KOPT-K1 (cell line): Measurements from ENCODE around the gene MYO3B.
"Not testable (repeated sequence)": the region's sequence is repeated elsewhere in the genome, so short reads cannot be mapped to it uniquely, and the experiment has no call there.

Source experiments
- H3K27ac ChIP-seq: fragments of 200-600 bp; sonication (generic); 2 replicates; pipeline ENCODE4 v1.5.1; 2016; ENCODE audit warnings: antibody characterized with exemption, mild to moderate bottlenecking, low read depth, low read length; ENCODE audit not compliant: poor library complexity, severe bottlenecking
- H3K36me3 ChIP-seq: fragments of 200-600 bp; sonication (generic); 2 replicates; pipeline ENCODE4 v1.5.1; 2017; ENCODE audit warnings: antibody characterized with exemption, mild to moderate bottlenecking, low read length, moderate library complexity; ENCODE audit not compliant: insufficient read depth
- H3K9me3 ChIP-seq: fragments of 200-600 bp; sonication (generic); 2 replicates; pipeline ENCODE4 v1.5.1; 2017; ENCODE audit warnings: antibody characterized with exemption, low read length, mild to moderate bottlenecking; ENCODE audit not compliant: insufficient read depth, poor library complexity, severe bottlenecking

The MYO3B gene

GRCh38 chr2:170248574-170249393 is 70.8 kb downstream of the MYO3B start:
- H3K27ac ChIP-seq, result no peak overlapping the region
- H3K36me3 ChIP-seq, result no peaks in the 10 kb centered on the region
- no peaks in the 10 kb centered on the region for H3K9me3 ChIP-seq

- H3K9me3 ChIP-seq, result no peaks in the 10 kb centered on the region
- no peaks in the 10 kb centered on the region for H3K36me3 ChIP-seq
- H3K27ac ChIP-seq, result no peak overlapping the region
Observed at GRCh38 chr2:170249761-170250160, 71.8 kb downstream of the MYO3B start.

- H3K9me3 ChIP-seq, result no peaks in the 10 kb centered on the region
Observed at GRCh38 chr2:170250584-170250983, 72.6 kb downstream of the MYO3B start.

GRCh38 chr2:170252414-170252813 is 74.5 kb downstream of the MYO3B start:
- no peak overlapping the region for H3K27ac ChIP-seq
- no peaks in the 10 kb centered on the region for H3K36me3 ChIP-seq
- peaks cover 6% of the 10 kb centered on the region for H3K9me3 ChIP-seq

More at GRCh38 chr2:170250584-170250983, 72.6 kb downstream of the MYO3B start:
- Histone ChIP-seq H3K27ac (no peak overlapping the region), H3K36me3 (no peaks in the 10 kb centered on the region)

- Histone ChIP-seq H3K36me3 (no peaks in the 10 kb centered on the region), H3K9me3 (peaks cover 6% of the 10 kb centered on the region), H3K27ac (no peak overlapping the region)
Observed at GRCh38 chr2:170253721-170254230, 75.8 kb downstream of the MYO3B start.

GRCh38 chr2:170254293-170254732 is 76.4 kb downstream of the MYO3B start:
- no peak overlapping the region for H3K27ac ChIP-seq
- no peaks in the 10 kb centered on the region for H3K36me3 ChIP-seq
- peaks cover 6% of the 10 kb centered on the region for H3K9me3 ChIP-seq

GRCh38 chr2:170255137-170255536 is 77.2 kb downstream of the MYO3B start:
- Histone ChIP-seq H3K36me3 (no peaks in the 10 kb centered on the region), H3K9me3 (peaks cover 6% of the 10 kb centered on the region), H3K27ac (no peak overlapping the region)

- Histone ChIP-seq H3K36me3 (no peaks in the 10 kb centered on the region), H3K9me3 (peaks cover 6% of the 10 kb centered on the region), H3K27ac (no peak overlapping the region)
Observed at GRCh38 chr2:170255971-170256370, 78.0 kb downstream of the MYO3B start.

- no peak overlapping the region for H3K27ac ChIP-seq
- peaks cover 6% of the 10 kb centered on the region for H3K9me3 ChIP-seq
Observed at GRCh38 chr2:170258382-170258781, 80.4 kb downstream of the MYO3B start.

GRCh38 chr2:170260188-170260587 is 82.2 kb downstream of the MYO3B start:
- Histone ChIP-seq H3K27ac (no peak overlapping the region), H3K9me3 (peaks cover 10% of the 10 kb centered on the region), H3K36me3 (no peaks in the 10 kb centered on the region)

More at GRCh38 chr2:170258382-170258781, 80.4 kb downstream of the MYO3B start:
- H3K36me3 ChIP-seq, result no peaks in the 10 kb centered on the region

- no peaks in the 10 kb centered on the region for H3K36me3 ChIP-seq
- H3K27ac ChIP-seq, result no peak overlapping the region
- H3K9me3 ChIP-seq, result peaks cover 6% of the 10 kb centered on the region
Observed at GRCh38 chr2:170261566-170261965, 83.6 kb downstream of the MYO3B start.

- Histone ChIP-seq H3K9me3 (peaks cover 4% of the 10 kb centered on the region), H3K27ac (no peak overlapping the region), H3K36me3 (no peaks in the 10 kb centered on the region)
Observed at GRCh38 chr2:170262343-170262742, 84.4 kb downstream of the MYO3B start.

GRCh38 chr2:170262806-170263205 is 84.9 kb downstream of the MYO3B start:
- Histone ChIP-seq H3K36me3 (no peaks in the 10 kb centered on the region), H3K27ac (no peak overlapping the region), H3K9me3 (peaks cover 4% of the 10 kb centered on the region)

GRCh38 chr2:170263728-170264521 is 86.0 kb downstream of the MYO3B start:
- H3K36me3 ChIP-seq, H3K27ac ChIP-seq, H3K9me3 ChIP-seq: not testable (repeated sequence)

GRCh38 chr2:170264522-170264860 is 86.5 kb downstream of the MYO3B start:
- peaks cover 4% of the 10 kb centered on the region for H3K9me3 ChIP-seq
- no peaks in the 10 kb centered on the region for H3K36me3 ChIP-seq
- no peak overlapping the region for H3K27ac ChIP-seq
